ENCODE data around the gene MVB12B.

MVB12B gene

GRCh38 chr9:126486276-126486675 is 159.6 kb downstream of the MVB12B start:
- no peak for FAIRE-seq
- no peak for DNase-seq (ENCODE audit: insufficient read length, low spot score)

DNA sequence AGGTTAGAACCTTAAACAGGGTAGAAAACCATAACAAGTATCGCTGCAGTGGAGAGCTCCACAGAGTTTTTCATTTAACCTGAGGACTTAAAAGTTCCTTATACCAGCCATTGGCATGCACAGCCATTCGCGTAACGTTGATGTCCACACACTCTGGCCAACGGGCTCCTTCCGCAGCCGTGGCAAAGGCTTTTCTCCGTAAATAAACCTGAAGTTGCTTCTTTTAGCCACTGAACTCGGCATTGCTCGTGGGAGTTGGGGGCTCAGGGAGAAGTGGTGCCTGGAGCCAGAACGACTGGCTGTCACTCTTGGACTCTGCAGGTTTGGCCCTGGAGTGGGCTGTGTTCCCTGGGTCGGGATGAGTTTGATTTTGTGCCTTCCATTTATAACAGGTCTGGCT is 161.2 kb downstream of the MVB12B start:
- FAIRE-seq: no peak
- no peak for DNase-seq (ENCODE audit: insufficient read length, low spot score)

DNA sequence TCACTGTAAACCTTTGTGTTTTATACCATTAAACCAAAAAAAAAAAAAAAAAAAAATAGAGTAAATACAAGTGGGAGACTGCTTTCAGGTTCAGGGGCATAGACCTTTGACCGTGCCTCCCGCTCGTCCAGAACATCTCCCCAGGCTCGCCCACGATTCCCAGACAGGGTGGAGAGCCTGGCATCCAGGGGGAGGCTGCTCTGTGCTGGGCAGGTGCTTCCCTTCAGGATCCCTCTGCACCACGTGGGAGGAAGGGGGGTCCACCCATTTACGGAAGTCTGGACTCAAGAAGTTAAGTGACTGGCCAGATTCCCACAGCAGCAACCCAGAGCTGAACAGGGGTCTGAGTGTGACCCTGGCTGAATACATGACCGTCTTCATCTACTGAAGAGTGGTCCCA is 161.7 kb downstream of the MVB12B start:
- no peak for FAIRE-seq
- no peak for DNase-seq (ENCODE audit: insufficient read length, low spot score)

DNA sequence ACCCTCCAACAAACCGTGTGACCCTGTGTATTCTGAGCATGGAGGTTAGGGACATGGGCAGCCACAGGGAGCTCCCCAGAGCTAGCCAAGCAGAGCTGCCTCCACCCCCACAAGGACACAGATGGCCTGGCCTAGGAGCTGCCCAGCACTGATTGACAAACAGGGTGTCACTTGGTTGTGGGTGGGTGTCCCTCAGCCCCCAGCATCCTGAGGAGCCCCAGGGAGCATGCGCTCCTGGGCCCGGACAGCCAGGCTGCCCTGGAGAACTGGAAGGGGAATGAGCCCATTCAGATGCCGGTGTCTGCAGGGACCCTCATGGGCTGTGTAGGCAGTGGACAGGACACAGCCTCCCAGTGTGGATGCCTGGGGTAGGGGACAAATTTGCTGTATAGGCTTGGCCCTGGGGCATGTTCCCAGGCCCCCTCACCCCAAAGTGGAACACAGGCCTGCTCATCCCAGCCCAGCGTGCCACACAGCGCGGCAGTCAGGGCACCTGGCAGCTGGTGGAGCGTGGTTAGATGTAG is 162.3 kb downstream of the MVB12B start:
- DNase-seq (ENCODE audit: insufficient read length, low spot score) (no peak), FAIRE-seq (no peak)

- no peak for FAIRE-seq
- no peak for DNase-seq (ENCODE audit: insufficient read length, low spot score)
Observed at GRCh38 chr9:126489581-126490213, 163.1 kb downstream of the MVB12B start.

- DNase-seq (ENCODE audit: insufficient read length, low spot score): no peak
- no peak for FAIRE-seq
Observed at GRCh38 chr9:126490214-126490631, 163.6 kb downstream of the MVB12B start.

GRCh38 chr9:126490871-126491567 is 164.4 kb downstream of the MVB12B start:
- FAIRE-seq (peak; percentile 96), DNase-seq (ENCODE audit: insufficient read length, low spot score) (peak; percentile 57)

- FAIRE-seq (no peak), DNase-seq (ENCODE audit: insufficient read length, low spot score) (no peak)
Observed at GRCh38 chr9:126491568-126491879, 164.9 kb downstream of the MVB12B start.

DNA sequence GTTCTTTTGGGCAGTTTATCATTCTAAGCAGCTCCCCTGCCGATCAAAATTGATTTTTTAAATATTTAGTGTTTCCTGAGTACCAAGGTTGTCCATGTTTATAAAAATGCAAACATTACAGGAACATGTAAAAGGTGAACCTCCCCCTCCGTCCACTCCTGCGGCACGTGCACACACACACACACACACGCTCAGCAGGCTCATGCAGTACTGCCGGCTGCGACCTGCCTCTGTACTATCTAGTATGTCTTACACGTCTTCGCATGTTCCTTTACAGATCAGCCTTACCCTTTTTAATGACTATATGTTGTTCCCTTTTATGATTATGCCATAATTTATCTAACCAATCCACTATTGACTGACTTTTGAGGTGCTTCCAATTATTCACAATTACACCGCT is 165.3 kb downstream of the MVB12B start:
- no peak for DNase-seq (ENCODE audit: insufficient read length, low spot score)
- no peak for FAIRE-seq

DNA sequence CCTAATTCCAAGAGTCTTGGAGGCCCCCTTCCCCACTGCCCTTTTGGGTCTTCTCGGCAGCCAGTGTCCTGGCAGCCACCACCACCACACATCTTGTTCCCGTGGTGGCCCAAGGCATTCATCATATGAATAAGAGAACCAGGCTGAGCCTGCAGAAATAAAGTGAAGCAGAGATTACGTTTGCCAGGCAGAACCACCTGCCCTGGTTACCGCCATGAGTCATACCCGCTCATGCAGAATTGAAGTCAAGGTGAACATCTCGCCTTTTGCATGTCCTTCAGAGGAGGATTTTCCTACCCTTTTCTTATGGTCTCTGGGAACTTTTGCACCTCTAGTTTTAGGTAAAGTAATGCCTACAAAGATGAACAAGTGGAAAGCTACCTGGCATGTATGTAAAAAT is 167.6 kb downstream of the MVB12B start:
- DNase-seq (ENCODE audit: insufficient read length, low spot score) (no peak), FAIRE-seq (no peak)

DNA sequence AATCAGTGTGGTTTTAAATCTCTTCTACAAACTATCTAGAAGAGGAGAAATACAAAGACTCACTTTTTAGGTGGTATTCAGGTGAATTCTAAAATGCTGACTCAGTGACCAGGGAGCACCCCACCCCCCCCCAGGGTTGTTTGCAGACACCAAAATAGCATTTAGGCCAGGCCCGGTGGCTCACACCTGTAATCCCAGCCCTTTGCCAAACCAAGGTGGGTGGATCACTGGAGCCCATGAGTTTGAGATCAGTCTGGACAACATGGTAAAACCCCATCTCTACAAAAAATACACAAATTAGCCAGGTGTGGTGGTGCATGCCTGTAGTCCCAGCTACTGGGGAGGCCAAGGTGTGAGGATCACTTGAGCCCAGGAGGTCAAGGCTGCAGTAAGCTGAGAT is 168.1 kb downstream of the MVB12B start:
- no peak for FAIRE-seq
- DNase-seq (ENCODE audit: insufficient read length, low spot score): no peak

- no peak for DNase-seq (ENCODE audit: insufficient read length, low spot score)
- no peak for FAIRE-seq
Observed at GRCh38 chr9:126495411-126496180, 169.0 kb downstream of the MVB12B start.

DNA sequence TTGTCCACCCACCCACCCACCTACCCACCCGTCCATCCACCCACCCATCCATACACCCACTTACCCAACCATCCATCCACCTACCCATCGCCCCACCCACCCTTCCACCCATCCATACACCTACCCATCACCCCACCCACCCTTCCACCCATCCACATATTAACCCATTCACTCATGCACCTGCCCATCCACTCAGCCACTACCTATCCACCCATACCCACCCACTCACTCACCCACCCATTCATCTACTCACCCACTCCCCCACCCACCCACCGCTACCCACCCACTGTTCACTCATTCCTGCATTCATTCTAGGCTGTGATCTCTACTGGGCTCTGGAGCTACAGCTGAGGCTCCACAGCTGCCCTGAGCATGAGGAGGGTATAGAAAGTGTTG is 169.6 kb downstream of the MVB12B start:
- FAIRE-seq: no peak
- no peak for DNase-seq (ENCODE audit: insufficient read length, low spot score)

DNA sequence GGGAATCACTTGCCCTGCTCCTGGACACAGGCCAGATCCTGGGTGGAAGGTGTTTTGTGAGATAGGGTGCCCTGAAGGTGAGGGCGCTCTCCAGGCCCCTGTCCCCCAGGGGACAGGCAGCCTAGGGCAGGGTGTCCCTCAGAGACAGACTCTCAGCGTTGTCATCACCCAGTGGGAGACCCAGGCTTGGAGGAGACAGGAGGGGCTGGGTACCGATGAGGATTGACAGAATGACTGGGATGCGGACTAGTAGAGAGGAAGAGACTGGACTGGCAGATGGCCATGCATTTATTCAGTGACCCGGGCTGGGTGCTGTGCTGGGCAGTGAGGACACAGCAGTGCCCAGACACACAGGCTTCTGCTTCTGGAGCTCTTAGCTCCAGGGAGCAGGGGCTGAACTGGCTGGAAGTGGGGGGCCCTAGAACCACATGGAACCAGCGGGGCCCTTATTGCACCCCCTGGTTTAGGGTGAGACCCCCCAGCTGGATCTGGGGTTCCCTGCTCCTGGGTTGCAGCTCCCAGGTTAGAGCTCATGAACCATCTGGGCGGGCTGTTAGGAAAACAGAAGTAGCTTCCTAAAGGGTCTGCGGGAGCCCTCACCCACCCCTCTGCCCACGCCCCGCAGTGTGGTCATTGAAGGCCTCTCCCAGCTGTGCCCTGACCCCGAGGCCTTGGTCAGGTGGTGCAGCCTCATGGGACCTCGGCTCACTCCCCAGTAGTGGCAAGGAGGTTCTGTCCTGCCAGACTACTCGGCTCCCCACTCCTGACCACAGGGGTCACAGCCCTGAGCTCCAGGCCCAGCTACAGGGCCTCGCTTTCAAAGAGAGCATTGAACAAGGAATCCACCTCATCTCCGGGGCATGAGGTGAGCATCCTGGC is 170.4 kb downstream of the MVB12B start:
- FAIRE-seq: no peak
- DNase-seq (ENCODE audit: insufficient read length, low spot score): no peak

GRCh38 chr9:126497660-126498275 is 171.1 kb downstream of the MVB12B start:
- FAIRE-seq: no peak
- DNase-seq (ENCODE audit: insufficient read length, low spot score): no peak

DNA sequence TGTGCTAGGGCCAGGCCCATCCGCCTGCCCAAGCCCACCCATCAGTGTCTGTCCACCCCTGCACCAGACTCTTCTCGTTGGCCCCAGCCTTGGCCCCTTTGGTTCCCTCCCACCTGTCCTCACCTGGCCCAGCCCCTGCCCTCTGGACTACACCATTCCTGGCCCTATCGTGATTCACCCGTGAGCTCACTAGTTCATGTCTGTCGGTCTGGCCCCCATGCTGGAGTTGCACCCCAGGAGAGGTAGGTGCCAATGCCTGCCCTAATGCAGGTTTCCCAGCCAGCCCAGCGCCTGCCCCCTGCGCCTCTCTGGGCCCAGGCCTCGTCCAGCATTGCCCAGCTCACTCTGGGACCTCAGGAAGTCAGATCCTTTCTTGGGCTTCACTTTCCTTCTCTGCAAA is 171.7 kb downstream of the MVB12B start:
- FAIRE-seq (no peak), DNase-seq (ENCODE audit: insufficient read length, low spot score) (no peak)

GRCh38 chr9:126499005-126499910 is 172.6 kb downstream of the MVB12B start:
- peak; percentile 64 for FAIRE-seq
- DNase-seq (ENCODE audit: insufficient read length, low spot score): no peak

- FAIRE-seq: no peak
- DNase-seq (ENCODE audit: insufficient read length, low spot score): no peak
Observed at GRCh38 chr9:126499911-126500599, 173.4 kb downstream of the MVB12B start.
